DOHH2 (cell line): ENCODE measurements around the gene GRAMD2B.

Experiments used
- H3F3A ChIP-seq: fragments of 200-600 bp; sonication (generic), shearing (Covaris generic); 2 replicates; pipeline ENCODE4 v1.6.0; 2016; ENCODE audit warnings: antibody characterized with exemption, mild to moderate bottlenecking; ENCODE audit not compliant: control insufficient read depth, insufficient read depth
- H3K27ac ChIP-seq: fragments of 200-600 bp; sonication (generic); 2 replicates; pipeline ENCODE4 v1.5.1; 2014; ENCODE audit warnings: low read depth, mild to moderate bottlenecking, low read length, moderate library complexity
- H3K27me3 ChIP-seq: fragments of 200-600 bp; sonication (generic); 2 replicates; pipeline ENCODE4 v1.6.1; 2014; ENCODE audit warnings: mild to moderate bottlenecking, low read length, mixed read lengths; ENCODE audit not compliant: control insufficient read depth
- H3K36me3 ChIP-seq: fragments of 200-600 bp; sonication (generic); 2 replicates; pipeline ENCODE4 v1.6.1; 2014; ENCODE audit warnings: mild to moderate bottlenecking, low read length, moderate library complexity, mixed read lengths; ENCODE audit not compliant: control insufficient read depth
- H3K4me1 ChIP-seq: fragments of 200-600 bp; sonication (generic); 2 replicates; pipeline ENCODE4 v1.6.1; 2014; ENCODE audit warnings: mild to moderate bottlenecking, low read length, mixed read lengths; ENCODE audit not compliant: control insufficient read depth
- H3K4me2 ChIP-seq: fragments of 200-600 bp; sonication (generic); 2 replicates; pipeline ENCODE4 v1.6.0; 2014; ENCODE audit warnings: mild to moderate bottlenecking, low read length, moderate library complexity
- H3K4me3 ChIP-seq: fragments of 200-600 bp; sonication (generic); 2 replicates; pipeline ENCODE4 v1.5.1; 2014; ENCODE audit warnings: mild to moderate bottlenecking, low read length, mixed read lengths
- H3K79me2 ChIP-seq: fragments of 200-600 bp; sonication (generic); 2 replicates; pipeline ENCODE4 v1.6.1; 2014; ENCODE audit warnings: mild to moderate bottlenecking, low read length, mixed read lengths; ENCODE audit not compliant: control insufficient read depth
- H3K9me2 ChIP-seq: fragments of 200-600 bp; sonication (generic); replicated peaks from 2 replicates; pipeline ENCODE4 v1.6.1; 2014; ENCODE audit warnings: mild to moderate bottlenecking, low read length, mixed read lengths; ENCODE audit not compliant: control insufficient read depth
- H3K9me3 ChIP-seq: fragments of 200-600 bp; sonication (generic); 2 replicates; pipeline ENCODE4 v1.6.1; 2014; ENCODE audit warnings: antibody characterized with exemption, low read length, mixed read lengths; ENCODE audit not compliant: control insufficient read depth, insufficient read depth
- H4K20me1 ChIP-seq: fragments of 200-600 bp; sonication (generic); 2 replicates; pipeline ENCODE4 v1.6.0; 2014; ENCODE audit warnings: low read depth, mild to moderate bottlenecking, antibody characterized with exemption, low read length, moderate library complexity; ENCODE audit not compliant: control insufficient read depth, insufficient read depth
- CTCF ChIP-seq: fragments of 200-600 bp; sonication (generic); IDR thresholded peaks from one replicate; pipeline ENCODE4 v1.5.1; 2014; ENCODE audit warnings: antibody characterized with exemption, mild to moderate bottlenecking, low read depth, low read length; ENCODE audit not compliant: poor library complexity, severe bottlenecking
- EZH2phosphoT487 ChIP-seq: fragments of 200-600 bp; sonication (generic); IDR thresholded peaks from 2 replicates; pipeline ENCODE4 v1.6.1; 2017; ENCODE audit warnings: borderline replicate concordance, mild to moderate bottlenecking, antibody characterized with exemption, low read length, moderate library complexity, mixed read lengths

Gene GRAMD2B

GRCh38 chr5:126455264-126455663 lies 32.1 kb downstream of the GRAMD2B start:
- Histone ChIP-seq H3K4me2 (no peak overlapping the region), H3K27ac (no peak overlapping the region), H3K9me3 (no peaks in the 10 kb centered on the region), H3K79me2 (no peaks in the 10 kb centered on the region), H3K4me1 (peaks cover 7% of the 10 kb centered on the region), H3K27me3 (no peaks in the 10 kb centered on the region), H3K9me2 (no peaks in the 10 kb centered on the region), H3K4me3 (no peak overlapping the region), H4K20me1 (no peaks in the 10 kb centered on the region), H3F3A (no peaks in the 10 kb centered on the region), H3K36me3 (no peaks in the 10 kb centered on the region)
- TF ChIP-seq CTCF (no peak), EZH2phosphoT487 (no peak)

GRCh38 chr5:126455728-126456127 lies 32.5 kb downstream of the GRAMD2B start:
- TF ChIP-seq CTCF (no peak), EZH2phosphoT487 (no peak)
- H3K27ac ChIP-seq: no peak overlapping the region
- no peaks in the 10 kb centered on the region for H3K36me3 ChIP-seq
- H3K79me2 ChIP-seq: no peaks in the 10 kb centered on the region
- no peaks in the 10 kb centered on the region for H4K20me1 ChIP-seq
- H3K4me2 ChIP-seq: no peak overlapping the region
- H3F3A ChIP-seq: no peaks in the 10 kb centered on the region
- no peaks in the 10 kb centered on the region for H3K9me3 ChIP-seq
- no peaks in the 10 kb centered on the region for H3K9me2 ChIP-seq
- H3K4me3 ChIP-seq: no peak overlapping the region
- H3K4me1 ChIP-seq: 0 out of 2 replicates have a peak, but pooled peaks cover 2% of the 10 kb centered on the region
- no peaks in the 10 kb centered on the region for H3K27me3 ChIP-seq

- Histone ChIP-seq H3K79me2 (no peaks in the 10 kb centered on the region), H3F3A (no peaks in the 10 kb centered on the region), H3K36me3 (no peaks in the 10 kb centered on the region), H3K4me1 (peaks cover 4% of the 10 kb centered on the region), H3K4me2 (no peak overlapping the region), H4K20me1 (no peaks in the 10 kb centered on the region), H3K27me3 (no peaks in the 10 kb centered on the region), H3K9me2 (no peaks in the 10 kb centered on the region), H3K27ac (no peak overlapping the region), H3K4me3 (no peak overlapping the region), H3K9me3 (no peaks in the 10 kb centered on the region)
- TF ChIP-seq CTCF: no peak
- no peak for TF ChIP-seq EZH2phosphoT487
Measured at GRCh38 chr5:126456217-126456820, 33.1 kb downstream of the GRAMD2B start.
